BLaER1 (cell line): ENCODE measurements around the gene CUBN.
A peak's percentile ranks its signal among the peaks of the same experiment; 100 is the strongest.

Experiments
- H3K27ac ChIP-seq: shearing (Covaris generic); formaldehyde crosslinking; 2 replicates; pipeline ENCODE4 v1.8.1; 2022
- H3K27me3 ChIP-seq: shearing (Covaris generic); formaldehyde crosslinking; 2 replicates; pipeline ENCODE4 v1.8.1; 2022
- H3K36me3 ChIP-seq: shearing (Covaris generic); formaldehyde crosslinking; 2 replicates; pipeline ENCODE4 v1.8.1; 2022
- H3K4me1 ChIP-seq: shearing (Covaris generic); formaldehyde crosslinking; 2 replicates; pipeline ENCODE4 v1.8.1; 2022
- H3K4me2 ChIP-seq: shearing (Covaris generic); formaldehyde crosslinking; 2 replicates; pipeline ENCODE4 v1.8.1; 2022
- H3K4me3 ChIP-seq: shearing (Covaris generic); formaldehyde crosslinking; 2 replicates; pipeline ENCODE4 v1.8.1; 2022
- H3K9ac ChIP-seq: shearing (Covaris generic); formaldehyde crosslinking; 2 replicates; pipeline ENCODE4 v1.8.1; 2022
- H3K9me3 ChIP-seq: shearing (Covaris generic); formaldehyde crosslinking; 2 replicates; pipeline ENCODE4 v1.8.1; 2022
- H4K20me1 ChIP-seq: shearing (Covaris generic); formaldehyde crosslinking; 2 replicates; pipeline ENCODE4 v1.8.1; 2022
- Cebpa-rat ChIP-seq: shearing (Covaris generic); IDR thresholded peaks from 2 replicates; pipeline ENCODE4 v1.8.1; 2022

CUBN gene

DNA sequence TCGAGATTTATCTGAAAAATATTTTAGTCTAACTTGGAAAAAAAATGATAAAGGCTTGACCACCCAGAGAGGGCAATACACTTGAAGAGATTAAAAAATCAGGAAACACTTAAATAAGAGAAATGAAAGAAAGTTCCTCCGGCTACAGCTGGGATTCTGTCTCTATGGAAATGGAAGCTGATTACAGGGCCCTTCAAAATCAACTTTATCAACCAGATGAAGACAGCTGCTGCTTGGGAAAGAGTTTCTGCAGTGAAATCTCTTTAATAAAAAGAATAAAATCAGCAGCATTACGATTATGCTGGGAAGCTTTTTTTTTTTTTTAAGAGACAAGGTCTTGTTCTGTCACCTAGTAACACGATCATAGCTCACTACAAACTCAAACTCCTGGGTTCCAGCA, 316.9 kb downstream of the CUBN start:
- no peak overlapping the region for H3K4me2 ChIP-seq
- no peak overlapping the region for H3K4me3 ChIP-seq
- H3K4me1 ChIP-seq, result peaks cover 37% of the 10 kb centered on the region
- H3K9me3 ChIP-seq, result no peaks in the 10 kb centered on the region
- no peaks in the 10 kb centered on the region for H3K27me3 ChIP-seq
- TF ChIP-seq Cebpa-rat, result no peak
- H4K20me1 ChIP-seq, result no peaks in the 10 kb centered on the region
- no peak overlapping the region for H3K9ac ChIP-seq
- H3K36me3 ChIP-seq, result peaks cover 25% of the 10 kb centered on the region
- H3K27ac ChIP-seq, result no peak overlapping the region

DNA sequence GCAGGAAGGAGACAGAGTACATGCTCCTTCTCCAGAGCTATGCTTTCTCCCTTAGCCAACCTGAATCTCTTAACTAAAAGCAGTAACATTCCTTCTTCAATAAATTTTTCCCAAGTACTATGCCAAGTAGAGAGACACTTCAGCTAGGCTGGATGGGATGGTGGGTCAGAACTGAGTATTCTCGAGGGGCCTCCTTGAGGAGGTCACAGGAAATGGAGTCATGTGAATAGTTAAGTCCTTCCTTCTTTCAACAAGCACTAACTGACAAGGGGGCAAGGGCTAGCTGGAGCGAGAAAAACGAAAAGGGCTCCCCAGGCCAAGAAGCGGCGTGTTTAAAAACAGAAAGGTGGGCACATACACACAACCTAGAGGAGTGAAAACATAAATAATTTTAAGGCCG, 317.8 kb downstream of the CUBN start:
- H3K9ac ChIP-seq, result no peak overlapping the region
- H3K4me3 ChIP-seq, result no peak overlapping the region
- no peaks in the 10 kb centered on the region for H4K20me1 ChIP-seq
- H3K4me2 ChIP-seq, result 0 out of 2 replicates have a peak overlapping the region, but pooled peaks have one; percentile 25
- no peak for TF ChIP-seq Cebpa-rat
- H3K4me1 ChIP-seq, result peaks cover 36% of the 10 kb centered on the region
- H3K27ac ChIP-seq, result no peak overlapping the region
- H3K27me3 ChIP-seq, result no peaks in the 10 kb centered on the region
- no peaks in the 10 kb centered on the region for H3K9me3 ChIP-seq
- peaks cover 29% of the 10 kb centered on the region for H3K36me3 ChIP-seq

DNA sequence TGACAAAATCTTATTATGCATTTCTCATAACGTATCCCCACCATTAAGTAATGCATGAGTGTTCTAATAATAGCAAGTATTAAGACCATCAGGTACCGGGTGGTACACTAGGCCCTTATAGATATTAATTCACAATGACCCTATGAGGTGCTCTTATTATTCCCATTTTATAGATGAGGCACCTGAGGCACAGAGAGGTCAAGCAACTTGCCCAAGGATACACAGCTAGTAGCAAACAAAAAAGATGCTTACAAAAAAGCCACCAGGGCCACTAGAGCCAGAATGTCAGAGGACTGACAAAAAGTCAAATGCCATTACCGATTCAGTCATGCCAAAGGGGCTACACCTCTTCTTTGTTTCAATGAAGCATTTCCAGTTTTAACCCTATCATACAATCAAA, 318.3 kb downstream of the CUBN start:
- Histone ChIP-seq H3K27ac (no peak overlapping the region), H3K27me3 (no peaks in the 10 kb centered on the region), H3K4me2 (no peak overlapping the region), H3K4me1 (peaks cover 32% of the 10 kb centered on the region), H3K9me3 (no peaks in the 10 kb centered on the region), H3K4me3 (no peak overlapping the region), H3K9ac (no peak overlapping the region), H3K36me3 (peaks cover 30% of the 10 kb centered on the region), H4K20me1 (no peaks in the 10 kb centered on the region)
- no peak for TF ChIP-seq Cebpa-rat

DNA sequence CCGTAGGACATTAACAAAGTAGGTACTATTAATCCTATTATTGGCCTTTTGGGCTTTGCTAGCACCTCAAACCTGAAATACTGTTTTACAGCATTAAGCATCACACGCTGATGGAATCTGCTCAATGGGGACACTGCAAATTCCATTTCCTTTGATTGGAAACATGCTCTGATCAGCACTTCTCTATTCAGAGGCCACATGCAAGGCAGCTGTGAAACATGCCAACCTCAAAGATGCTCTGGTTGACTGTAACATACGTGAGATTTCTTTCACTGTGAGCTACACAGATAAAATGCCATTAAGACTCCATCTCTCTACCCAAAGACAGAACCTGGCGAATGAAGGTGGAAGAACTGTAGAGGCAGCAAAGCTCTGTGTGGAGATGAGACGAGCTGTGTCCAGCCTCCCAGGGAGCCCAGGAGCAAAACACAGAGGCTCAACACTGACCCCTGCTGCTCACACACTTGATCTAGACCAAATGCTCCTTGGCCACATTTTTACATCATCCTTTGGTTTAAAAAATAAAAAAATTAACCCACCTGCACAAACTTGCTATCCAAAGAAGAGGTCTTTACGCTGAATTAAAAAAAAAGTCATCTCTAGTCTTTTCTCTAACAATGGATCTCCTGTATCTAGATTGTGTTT, 320.4 kb downstream of the CUBN start:
- TF ChIP-seq Cebpa-rat, result no peak
- no peak overlapping the region for H3K4me3 ChIP-seq
- H3K9ac ChIP-seq, result no peak overlapping the region
- no peak overlapping the region for H3K4me2 ChIP-seq
- H4K20me1 ChIP-seq, result no peaks in the 10 kb centered on the region
- H3K27ac ChIP-seq, result no peak overlapping the region
- H3K4me1 ChIP-seq, result peaks cover 11% of the 10 kb centered on the region
- no peaks in the 10 kb centered on the region for H3K27me3 ChIP-seq
- peaks cover 8% of the 10 kb centered on the region; the same call in 1 of the 2 replicates for H3K9me3 ChIP-seq
- H3K36me3 ChIP-seq, result peaks cover 45% of the 10 kb centered on the region

DNA sequence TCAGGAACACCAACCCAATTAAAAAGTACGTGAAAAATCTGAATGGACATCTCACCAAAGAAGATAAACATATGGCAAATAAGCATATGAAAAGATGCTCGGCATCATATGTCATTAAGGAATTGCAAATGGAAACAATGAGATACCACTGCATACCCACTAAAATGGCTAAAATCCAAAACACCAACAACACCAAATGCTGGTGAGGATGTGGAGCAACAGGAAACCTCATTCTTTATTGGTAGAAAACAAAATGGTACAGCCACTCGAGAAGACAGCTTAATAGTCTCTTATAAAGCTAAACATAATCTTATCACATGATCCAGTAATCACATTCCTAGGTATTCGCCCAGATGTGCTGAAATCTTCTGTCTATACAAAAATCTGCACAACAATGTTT, 325.5 kb downstream of the CUBN start:
- no peaks in the 10 kb centered on the region for H4K20me1 ChIP-seq
- H3K4me1 ChIP-seq, result no peaks in the 10 kb centered on the region
- no peak overlapping the region for H3K9ac ChIP-seq

DNA sequence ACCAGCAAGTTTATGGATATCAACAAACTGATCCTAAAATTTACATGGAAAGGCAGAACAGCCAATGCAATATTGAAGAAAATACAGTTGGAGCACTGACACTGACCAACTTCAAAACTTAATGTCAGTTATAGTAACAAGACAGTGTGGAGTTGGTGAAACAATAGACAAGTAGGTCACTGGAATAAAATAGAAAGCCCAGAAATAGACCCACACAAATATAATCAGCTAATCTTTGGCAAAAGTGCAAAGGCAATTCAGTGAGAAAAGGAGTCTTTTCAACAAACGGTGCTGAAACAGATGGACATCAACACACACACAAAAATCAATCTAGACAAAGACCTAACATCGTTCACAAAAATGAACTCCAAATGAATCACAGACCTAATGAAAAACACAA, 326.1 kb downstream of the CUBN start:
- Histone ChIP-seq H3K9me3 (peaks cover 30% of the 10 kb centered on the region), H3K9ac (no peak overlapping the region), H3K4me1 (no peaks in the 10 kb centered on the region), H4K20me1 (no peaks in the 10 kb centered on the region), H3K27me3 (no peaks in the 10 kb centered on the region), H3K27ac (no peak overlapping the region), H3K36me3 (peaks cover 35% of the 10 kb centered on the region), H3K4me3 (no peak overlapping the region), H3K4me2 (no peak overlapping the region)
- TF ChIP-seq Cebpa-rat, result no peak

More for the DNA sequence above, 325.5 kb downstream of the CUBN start:
- Histone ChIP-seq H3K4me2 (no peak overlapping the region), H3K27ac (no peak overlapping the region), H3K36me3 (peaks cover 32% of the 10 kb centered on the region), H3K27me3 (no peaks in the 10 kb centered on the region), H3K4me3 (no peak overlapping the region), H3K9me3 (peaks cover 26% of the 10 kb centered on the region)
- TF ChIP-seq Cebpa-rat, result no peak

DNA sequence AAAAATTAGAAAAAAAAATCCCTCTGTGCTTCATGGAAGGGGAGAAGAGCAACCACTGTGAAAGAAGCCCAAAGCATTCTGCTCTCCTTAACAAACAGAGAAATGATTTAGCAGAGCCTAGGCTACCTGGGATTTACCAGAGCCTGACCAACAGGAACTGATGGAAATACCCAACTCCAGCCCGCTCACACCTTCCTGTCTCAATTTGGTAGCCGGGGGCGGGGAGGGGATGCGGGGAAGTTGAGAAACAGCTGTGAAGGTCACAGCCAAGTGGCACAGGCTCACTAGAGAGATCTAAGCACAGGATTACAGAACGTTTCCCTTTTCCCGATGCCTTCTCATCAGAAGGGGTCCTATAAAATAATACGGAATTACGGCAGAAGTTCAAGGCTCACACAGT, 330.0 kb downstream of the CUBN start:
- Histone ChIP-seq H3K9me3 (peaks cover 34% of the 10 kb centered on the region), H3K4me3 (no peak overlapping the region), H4K20me1 (0 out of 2 replicates have a peak, but pooled peaks cover 13% of the 10 kb centered on the region), H3K4me2 (no peak overlapping the region), H3K4me1 (no peaks in the 10 kb centered on the region), H3K36me3 (peaks cover 19% of the 10 kb centered on the region), H3K27me3 (no peaks in the 10 kb centered on the region), H3K27ac (no peak overlapping the region), H3K9ac (no peak overlapping the region)
- no peak for TF ChIP-seq Cebpa-rat

DNA sequence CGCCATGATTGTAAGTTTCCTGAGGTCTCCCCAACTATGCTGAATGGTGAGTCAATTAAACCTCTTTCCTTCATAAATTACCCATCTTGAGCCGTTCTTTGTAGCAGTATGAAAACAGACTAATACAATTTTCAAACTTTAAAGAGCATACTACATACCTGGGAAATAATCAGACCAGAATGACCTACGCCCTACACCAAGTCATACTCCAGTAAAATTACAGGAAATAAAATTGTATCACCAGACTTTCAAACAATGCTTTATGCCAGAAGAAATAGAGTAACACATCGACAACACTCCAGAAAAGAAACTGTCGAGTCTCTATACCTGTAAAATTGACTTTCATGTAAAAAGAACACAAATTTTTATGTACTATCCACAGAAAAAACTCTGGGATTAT, 331.0 kb downstream of the CUBN start:
- no peaks in the 10 kb centered on the region for H3K27me3 ChIP-seq
- peaks cover 27% of the 10 kb centered on the region; the same call in 1 of the 2 replicates for H3K9me3 ChIP-seq
- H3K9ac ChIP-seq, result no peak overlapping the region
- no peak for TF ChIP-seq Cebpa-rat
- no peak overlapping the region for H3K27ac ChIP-seq
- H3K4me2 ChIP-seq, result no peak overlapping the region
- H3K4me1 ChIP-seq, result no peaks in the 10 kb centered on the region
- H4K20me1 ChIP-seq, result 0 out of 2 replicates have a peak, but pooled peaks cover 13% of the 10 kb centered on the region
- peaks cover 22% of the 10 kb centered on the region for H3K36me3 ChIP-seq
- H3K4me3 ChIP-seq, result no peak overlapping the region

DNA sequence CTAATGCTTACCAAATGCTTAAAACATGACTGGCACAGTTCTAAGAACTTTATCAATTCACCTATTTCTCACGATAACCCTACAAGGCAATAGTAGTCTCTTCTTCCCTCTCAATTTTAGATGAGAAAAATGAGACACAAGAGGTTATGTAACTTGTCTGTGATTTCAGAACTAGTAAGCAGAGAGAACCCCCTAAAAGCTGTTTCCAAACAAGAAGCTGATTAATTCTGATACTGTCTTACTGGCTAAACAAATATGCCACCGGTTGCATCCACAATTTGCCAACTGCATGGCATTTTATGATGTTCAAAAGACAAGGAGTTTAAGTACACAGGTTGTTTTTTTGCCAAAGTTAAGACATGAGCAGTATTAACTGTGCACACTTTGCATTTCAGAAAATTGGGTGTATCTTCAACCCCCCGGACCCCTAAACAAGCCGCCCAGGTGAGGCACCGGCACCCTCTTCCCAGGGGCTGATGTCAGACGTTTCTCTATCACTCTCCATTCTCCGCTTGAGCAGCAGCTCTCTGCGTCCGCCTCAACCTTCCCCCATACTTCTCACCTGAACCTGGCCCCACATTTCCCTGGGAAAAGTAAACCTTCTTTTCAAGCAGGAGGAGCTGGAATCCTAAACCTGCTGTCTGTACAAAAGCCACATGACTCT, 334.1 kb downstream of the CUBN start:
- Histone ChIP-seq H3K9ac (no peak overlapping the region), H3K4me3 (no peak overlapping the region), H3K27ac (no peak overlapping the region), H4K20me1 (0 out of 2 replicates have a peak, but pooled peaks cover 13% of the 10 kb centered on the region), H3K9me3 (peaks cover 31% of the 10 kb centered on the region; the same call in 1 of the 2 replicates), H3K4me1 (no peaks in the 10 kb centered on the region), H3K36me3 (peaks cover 41% of the 10 kb centered on the region), H3K27me3 (no peaks in the 10 kb centered on the region), H3K4me2 (no peak overlapping the region)
- TF ChIP-seq Cebpa-rat, result no peak

DNA sequence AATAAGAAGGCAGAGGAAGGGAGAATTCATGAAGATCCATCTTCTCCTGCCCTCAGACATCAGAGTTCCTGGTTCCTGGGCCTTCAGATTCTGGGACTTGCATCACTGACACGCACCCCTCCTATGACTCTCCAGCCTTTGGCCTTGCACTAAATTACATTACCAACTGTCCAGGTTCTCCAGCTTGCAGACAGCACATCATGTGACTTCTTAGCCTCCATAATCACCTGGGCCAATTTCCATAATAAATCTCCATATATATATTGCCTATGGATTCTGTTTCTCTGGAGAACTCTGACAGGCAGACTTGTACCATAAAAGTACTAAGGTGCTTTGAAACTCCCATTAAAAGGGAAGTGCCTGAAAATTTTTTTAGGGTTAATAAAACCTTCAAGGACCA, 335.6 kb downstream of the CUBN start:
- no peaks in the 10 kb centered on the region for H3K27me3 ChIP-seq
- peaks cover 43% of the 10 kb centered on the region for H3K36me3 ChIP-seq
- no peak overlapping the region for H3K4me2 ChIP-seq
- H3K4me3 ChIP-seq, result no peak overlapping the region
- no peak overlapping the region for H3K27ac ChIP-seq
- no peaks in the 10 kb centered on the region for H3K4me1 ChIP-seq
- TF ChIP-seq Cebpa-rat, result no peak
- no peak overlapping the region for H3K9ac ChIP-seq
- 0 out of 2 replicates have a peak, but pooled peaks cover 15% of the 10 kb centered on the region for H3K9me3 ChIP-seq
- 0 out of 2 replicates have a peak, but pooled peaks cover 13% of the 10 kb centered on the region for H4K20me1 ChIP-seq
